ENCODE data around the gene MANSC4. TPM values are rescaled to one million over a fixed set of nuclear protein-coding genes. Genes with fewer than 3 reads are reported as not detected.

MANSC4 gene
- total and polyA plus RNA-seq, 2 donors (not counting 1 experiment from before 2014, with no cell fraction given) = 0.17 TPM; not detected in 1

DNA sequence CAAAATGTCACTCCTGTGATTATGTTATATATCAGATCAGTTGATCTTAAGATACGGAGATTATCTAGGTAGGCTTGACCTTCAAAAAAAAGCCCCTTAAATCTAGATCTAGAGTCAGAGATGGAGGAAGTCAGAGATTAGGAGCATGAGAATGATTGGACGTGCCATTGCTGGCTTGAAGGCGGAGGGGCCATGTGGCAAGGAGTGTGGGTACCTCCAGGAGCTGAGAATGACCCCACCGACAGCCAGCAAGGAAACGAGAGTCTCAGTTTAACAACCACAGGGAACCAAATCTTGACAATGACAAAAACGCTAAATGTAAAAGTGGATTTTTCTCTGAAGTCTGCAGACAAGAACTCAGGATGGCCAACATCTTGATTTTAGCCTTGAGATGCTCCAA is 32.5 kb upstream of the MANSC4 start:
- no peak for DNase-seq (ENCODE audit: low read depth in 2 of 2)
- Histone ChIP-seq H3K9ac (ENCODE audit: insufficient read depth, low read length) (no peak overlapping the region), H3K79me2 (ENCODE audit: control insufficient read depth, insufficient read depth, low read length) (no peaks in the 10 kb centered on the region), H3K27me3 (ENCODE audit: control insufficient read depth, insufficient read depth, low read length) (peaks cover 2% of the 10 kb centered on the region), H2AFZ (ENCODE audit: low read length) (no peak overlapping the region), H3K36me3 (ENCODE audit: control insufficient read depth, insufficient read depth, low read length) (no peaks in the 10 kb centered on the region), H4K20me1 (ENCODE audit: control insufficient read depth, extremely low read depth, insufficient read depth, low read length) (no peaks in the 10 kb centered on the region), H3K4me1 (ENCODE audit: control insufficient read depth, extremely low read depth, insufficient read depth, low read length) (no peaks in the 10 kb centered on the region), H3K27ac (ENCODE audit: insufficient read depth, low read length) (no peak overlapping the region), H3K4me3 (replicated peaks in 1 of 4; ENCODE audit: control extremely low read depth in 1 of 4, insufficient read depth in 1 of 4, low read depth in 3 of 4, low read length in 4 of 4) (no peak overlapping the region), H3K4me2 (ENCODE audit: extremely low read depth, insufficient read depth, low read length) (no peak overlapping the region), H3K9me3 (ENCODE audit: control insufficient read depth, insufficient read depth, low read depth, low read length) (no peaks in the 10 kb centered on the region)
- TF ChIP-seq EZH2 (IDR thresholded peaks at IDR 0.05; ENCODE audit: low read length, missing control alignments) = no peak
- TF ChIP-seq, protein P1, sequence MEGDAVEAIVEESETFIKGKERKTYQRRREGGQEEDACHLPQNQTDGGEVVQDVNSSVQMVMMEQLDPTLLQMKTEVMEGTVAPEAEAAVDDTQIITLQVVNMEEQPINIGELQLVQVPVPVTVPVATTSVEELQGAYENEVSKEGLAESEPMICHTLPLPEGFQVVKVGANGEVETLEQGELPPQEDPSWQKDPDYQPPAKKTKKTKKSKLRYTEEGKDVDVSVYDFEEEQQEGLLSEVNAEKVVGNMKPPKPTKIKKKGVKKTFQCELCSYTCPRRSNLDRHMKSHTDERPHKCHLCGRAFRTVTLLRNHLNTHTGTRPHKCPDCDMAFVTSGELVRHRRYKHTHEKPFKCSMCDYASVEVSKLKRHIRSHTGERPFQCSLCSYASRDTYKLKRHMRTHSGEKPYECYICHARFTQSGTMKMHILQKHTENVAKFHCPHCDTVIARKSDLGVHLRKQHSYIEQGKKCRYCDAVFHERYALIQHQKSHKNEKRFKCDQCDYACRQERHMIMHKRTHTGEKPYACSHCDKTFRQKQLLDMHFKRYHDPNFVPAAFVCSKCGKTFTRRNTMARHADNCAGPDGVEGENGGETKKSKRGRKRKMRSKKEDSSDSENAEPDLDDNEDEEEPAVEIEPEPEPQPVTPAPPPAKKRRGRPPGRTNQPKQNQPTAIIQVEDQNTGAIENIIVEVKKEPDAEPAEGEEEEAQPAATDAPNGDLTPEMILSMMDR (conservative IDR thresholded peaks at IDR 0.05 in 1 of 2, IDR thresholded peaks at IDR 0.05 in 1 of 2; ENCODE audit: low read depth in 1 of 2, low read length in 2 of 2) = no peak

DNA sequence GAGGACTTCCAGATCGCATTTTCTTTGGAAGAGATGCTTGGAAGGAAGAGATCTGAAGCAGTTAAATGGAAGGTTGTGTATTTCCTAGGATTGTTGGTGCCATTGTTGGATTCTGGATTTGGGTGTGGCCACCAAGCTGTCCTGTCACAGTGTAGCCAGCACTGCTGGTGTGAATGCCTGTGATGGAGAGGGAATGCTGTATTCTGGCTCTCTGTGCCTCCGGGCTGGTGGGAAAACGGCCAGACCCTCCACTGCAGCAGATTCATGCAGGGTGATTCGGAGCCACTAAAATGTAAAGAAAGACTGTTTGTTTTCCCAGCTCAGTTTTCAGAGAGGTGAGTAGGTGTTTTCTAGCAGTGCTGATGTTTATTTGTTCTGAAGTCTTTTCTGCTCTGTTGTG is 30.7 kb upstream of the MANSC4 start:
- Histone ChIP-seq H4K20me1 (ENCODE audit: control insufficient read depth, extremely low read depth, insufficient read depth, low read length) (no peaks in the 10 kb centered on the region), H3K36me3 (ENCODE audit: control insufficient read depth, insufficient read depth, low read length) (no peaks in the 10 kb centered on the region), H3K4me1 (ENCODE audit: control insufficient read depth, extremely low read depth, insufficient read depth, low read length) (no peaks in the 10 kb centered on the region), H2AFZ (ENCODE audit: low read length) (no peak overlapping the region), H3K4me2 (ENCODE audit: extremely low read depth, insufficient read depth, low read length) (no peak overlapping the region), H3K4me3 (replicated peaks in 1 of 4; ENCODE audit: control extremely low read depth in 1 of 4, insufficient read depth in 1 of 4, low read depth in 3 of 4, low read length in 4 of 4) (no peak overlapping the region), H3K27me3 (ENCODE audit: control insufficient read depth, insufficient read depth, low read length) (peaks cover 2% of the 10 kb centered on the region), H3K27ac (ENCODE audit: insufficient read depth, low read length) (no peak overlapping the region), H3K9ac (ENCODE audit: insufficient read depth, low read length) (no peak overlapping the region), H3K9me3 (ENCODE audit: control insufficient read depth, insufficient read depth, low read depth, low read length) (no peaks in the 10 kb centered on the region), H3K79me2 (ENCODE audit: control insufficient read depth, insufficient read depth, low read length) (no peaks in the 10 kb centered on the region)
- DNase-seq (ENCODE audit: low read depth in 2 of 2) = no peak
- TF ChIP-seq EZH2 (IDR thresholded peaks at IDR 0.05; ENCODE audit: low read length, missing control alignments) = no peak
- TF ChIP-seq, protein P1 (conservative IDR thresholded peaks at IDR 0.05 in 1 of 2, IDR thresholded peaks at IDR 0.05 in 1 of 2; ENCODE audit: low read depth in 1 of 2, low read length in 2 of 2) = no peak

DNA sequence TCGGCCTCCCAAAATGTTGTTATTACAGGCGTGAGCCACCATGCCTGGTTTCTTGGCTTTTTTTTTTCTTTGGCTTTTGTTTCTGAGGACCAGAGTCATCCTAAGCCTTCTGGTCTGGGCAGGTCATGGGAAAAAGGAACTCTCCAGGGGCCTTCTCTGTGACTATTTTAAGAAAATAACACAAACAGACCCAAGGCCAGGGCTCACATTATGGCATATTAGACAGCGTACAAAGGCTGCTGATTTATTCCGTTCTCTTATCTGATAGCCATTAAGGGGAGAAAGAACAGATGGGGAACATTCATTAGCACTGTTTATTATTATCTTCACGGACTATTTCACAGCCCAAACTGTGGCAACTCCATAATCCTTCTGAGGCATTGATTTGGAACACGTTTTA is 28.8 kb upstream of the MANSC4 start:
- Histone ChIP-seq H2AFZ (ENCODE audit: low read length) (no peak overlapping the region), H3K4me1 (ENCODE audit: control insufficient read depth, extremely low read depth, insufficient read depth, low read length) (no peaks in the 10 kb centered on the region)
- DNase-seq (ENCODE audit: low read depth in 2 of 2) = no peak

More for the DNA sequence above, 28.8 kb upstream of the MANSC4 start:
- Histone ChIP-seq H3K9ac (ENCODE audit: insufficient read depth, low read length) (no peak overlapping the region), H3K4me3 (replicated peaks in 1 of 4; ENCODE audit: control extremely low read depth in 1 of 4, insufficient read depth in 1 of 4, low read depth in 3 of 4, low read length in 4 of 4) (no peak overlapping the region), H3K36me3 (ENCODE audit: control insufficient read depth, insufficient read depth, low read length) (no peaks in the 10 kb centered on the region), H3K4me2 (ENCODE audit: extremely low read depth, insufficient read depth, low read length) (no peak overlapping the region), H3K27me3 (ENCODE audit: control insufficient read depth, insufficient read depth, low read length) (peaks cover 2% of the 10 kb centered on the region), H3K79me2 (ENCODE audit: control insufficient read depth, insufficient read depth, low read length) (no peaks in the 10 kb centered on the region), H3K27ac (ENCODE audit: insufficient read depth, low read length) (no peak overlapping the region), H4K20me1 (ENCODE audit: control insufficient read depth, extremely low read depth, insufficient read depth, low read length) (no peaks in the 10 kb centered on the region), H3K9me3 (ENCODE audit: control insufficient read depth, insufficient read depth, low read depth, low read length) (no peaks in the 10 kb centered on the region)
- TF ChIP-seq, protein P1 (conservative IDR thresholded peaks at IDR 0.05 in 1 of 2, IDR thresholded peaks at IDR 0.05 in 1 of 2; ENCODE audit: low read depth in 1 of 2, low read length in 2 of 2) = no peak
- no peak for TF ChIP-seq EZH2 (IDR thresholded peaks at IDR 0.05; ENCODE audit: low read length, missing control alignments)
